Hematopoietic multipotent progenitor cell treated with erythropoietin and hydrocortisone succinate and interleukin-3 and kit ligand, for 8 days (in vitro differentiated cells): Measurements from ENCODE around the gene UNC13A.
A peak's percentile ranks its signal among the peaks of the same experiment; 100 is the strongest.
"Not testable (repeated sequence)": the region's sequence is repeated elsewhere in the genome, so short reads cannot be mapped to it uniquely, and the experiment has no call there.

Source experiments
- DNase-seq: peaks from one replicate; pipeline ENCODE4 v3.0.0-alpha.2; 2015

The UNC13A gene

DNA sequence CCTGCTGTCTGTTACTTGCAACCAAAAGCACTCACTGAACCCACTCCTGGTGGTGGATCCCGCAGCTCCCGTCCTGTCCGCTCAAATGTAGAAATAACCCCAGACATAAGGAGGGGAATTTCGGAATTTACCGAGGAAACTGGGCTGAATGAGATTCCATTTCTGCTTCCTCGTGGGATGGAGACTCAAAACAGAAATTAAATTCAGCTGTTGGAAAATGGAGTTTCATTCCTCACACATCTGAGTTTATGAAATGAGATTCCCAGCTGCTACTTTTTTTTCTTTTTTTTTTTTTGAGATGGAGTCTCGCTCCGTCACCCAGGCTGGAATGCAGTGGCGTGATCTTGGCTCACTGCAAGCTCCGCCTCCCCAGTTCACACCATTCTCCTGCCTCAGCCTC is 88.4 kb downstream of the UNC13A start:
- no peak for DNase-seq

DNA sequence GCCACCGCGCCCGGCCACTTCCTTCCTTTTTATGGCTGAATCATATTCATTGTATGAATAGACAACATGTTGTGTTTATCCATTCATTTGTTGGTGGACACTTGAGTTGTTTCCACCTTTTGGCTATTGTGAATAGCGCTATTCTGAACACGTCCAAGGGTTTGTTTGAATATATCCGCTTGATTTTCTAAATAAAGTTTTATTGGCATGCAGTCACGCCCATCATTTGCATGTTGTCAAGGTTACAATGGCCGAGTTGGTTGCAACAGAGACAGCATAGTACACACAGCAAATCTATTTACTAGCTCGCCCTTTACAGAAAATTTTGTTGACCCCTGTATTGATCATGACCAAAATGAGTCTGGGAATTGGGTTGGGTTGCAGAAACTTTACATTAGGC is 89.2 kb downstream of the UNC13A start:
- DNase-seq, result no peak

DNA sequence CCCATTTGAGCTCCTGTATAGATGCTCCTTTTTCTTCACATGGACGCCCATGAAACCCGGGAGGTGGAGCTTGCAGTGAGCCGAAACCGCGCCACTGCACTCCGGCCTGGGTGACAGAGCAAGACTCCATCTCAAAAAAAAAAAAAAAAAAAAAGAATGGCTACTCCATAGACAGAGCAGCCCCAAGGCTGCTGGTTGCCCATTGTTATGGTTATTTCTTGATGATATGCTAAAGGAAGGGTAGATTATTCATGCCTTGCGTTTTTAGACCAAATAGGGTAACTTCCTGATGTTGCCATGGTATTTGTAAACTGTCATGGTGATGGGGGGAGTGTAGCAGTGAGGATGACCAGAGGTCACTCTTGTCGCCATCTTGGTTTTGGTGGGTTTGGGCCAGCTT is 90.1 kb downstream of the UNC13A start:
- DNase-seq, result not testable (repeated sequence)

DNA sequence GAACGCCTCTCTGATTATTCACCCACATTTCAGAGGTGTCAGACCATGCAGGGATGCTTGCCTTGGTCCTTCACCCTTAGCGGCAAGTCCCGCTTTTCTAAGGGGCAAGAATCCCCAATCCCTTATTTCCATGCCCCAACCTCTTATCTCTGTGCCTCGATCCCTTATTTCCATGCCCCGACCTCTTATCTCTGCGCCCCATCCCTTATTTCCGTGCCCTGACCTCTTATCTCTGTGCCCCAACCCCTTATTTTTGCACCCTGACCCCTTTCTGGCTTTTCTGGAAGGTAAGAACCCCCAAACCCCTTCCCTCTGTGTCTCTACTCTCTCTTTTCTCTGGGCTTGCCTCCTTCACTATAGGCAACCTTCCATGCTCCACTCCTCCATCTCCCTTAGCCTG is 93.9 kb downstream of the UNC13A start:
- DNase-seq, result not testable (repeated sequence)

DNA sequence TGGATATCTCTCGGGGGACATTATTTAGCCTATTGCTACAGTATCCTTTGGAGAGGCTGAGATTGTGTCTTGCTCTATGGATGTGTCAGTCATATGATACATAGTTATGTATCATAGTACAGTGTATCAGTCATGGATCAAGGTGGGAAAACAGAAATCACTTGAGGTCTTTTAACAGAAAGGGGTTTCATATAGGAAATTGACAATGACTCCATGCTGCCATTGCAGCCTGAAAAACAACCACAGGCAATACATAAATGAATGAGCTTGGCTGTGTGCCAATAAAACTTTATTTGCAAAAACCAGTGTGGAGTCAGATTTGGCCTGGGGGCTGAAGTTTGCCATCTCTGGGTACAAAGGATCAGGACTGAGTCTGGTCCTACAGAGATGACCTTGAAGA is 97.3 kb downstream of the UNC13A start:
- no peak for DNase-seq

DNA sequence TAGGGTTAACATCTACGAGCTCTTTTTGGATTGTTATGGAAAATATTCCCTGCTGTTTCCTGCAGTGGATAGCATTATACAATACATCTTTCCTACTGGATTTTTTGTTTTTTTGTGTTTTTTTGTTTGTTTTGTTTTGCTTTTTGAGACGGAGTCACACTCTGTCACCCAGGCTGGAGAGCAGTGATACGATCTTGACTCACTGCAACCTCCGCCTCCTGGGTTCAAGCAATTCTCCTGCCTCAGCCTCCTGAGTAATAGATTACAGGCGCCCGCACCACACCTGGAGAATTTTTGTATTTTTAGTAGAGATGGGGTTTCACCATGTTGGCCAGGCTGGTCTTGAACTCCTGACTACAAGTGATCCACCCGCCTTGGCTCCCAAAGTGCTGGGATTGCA is 102.8 kb downstream of the UNC13A start:
- DNase-seq, result not testable (repeated sequence)

DNA sequence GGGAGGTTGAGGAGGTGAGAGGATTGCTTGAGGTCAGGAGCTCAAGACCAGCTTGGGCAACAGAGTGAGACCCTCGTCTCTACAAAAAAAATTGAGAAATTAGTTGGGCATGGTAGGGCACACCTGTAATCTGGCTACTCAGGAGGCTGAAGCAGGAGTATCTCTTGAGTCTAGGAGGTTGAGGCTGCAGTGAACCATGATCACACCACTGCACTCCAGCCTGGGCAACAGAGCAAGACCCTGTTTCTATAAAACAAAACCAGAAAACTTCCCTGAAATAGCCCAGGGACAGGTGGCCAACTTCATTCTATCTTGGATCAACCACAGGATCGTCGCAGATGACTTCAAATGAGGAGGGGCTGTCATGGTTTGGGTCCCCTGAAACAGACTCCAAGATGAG is 104.0 kb downstream of the UNC13A start:
- no peak for DNase-seq

DNA sequence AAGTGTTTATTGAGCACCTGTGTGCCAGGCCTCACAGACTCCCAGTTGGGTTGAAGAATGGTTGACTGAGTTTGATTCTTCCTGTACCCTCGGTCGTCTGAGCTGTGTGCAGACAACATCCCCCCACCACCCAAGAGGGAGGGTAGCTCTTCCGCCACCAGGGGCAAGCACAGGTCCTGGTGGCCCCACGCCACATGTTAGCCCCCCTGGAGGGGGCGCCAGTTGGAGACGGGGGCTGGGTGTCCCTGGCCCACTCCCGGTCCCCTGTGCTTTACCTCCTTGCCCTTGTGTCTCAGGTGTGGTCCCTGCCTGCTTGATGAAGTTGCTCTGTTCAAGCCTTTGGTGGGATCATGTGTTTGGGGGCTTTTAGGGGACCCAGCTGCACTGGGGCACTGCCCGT is 105.5 kb downstream of the UNC13A start:
- no peak for DNase-seq

DNA sequence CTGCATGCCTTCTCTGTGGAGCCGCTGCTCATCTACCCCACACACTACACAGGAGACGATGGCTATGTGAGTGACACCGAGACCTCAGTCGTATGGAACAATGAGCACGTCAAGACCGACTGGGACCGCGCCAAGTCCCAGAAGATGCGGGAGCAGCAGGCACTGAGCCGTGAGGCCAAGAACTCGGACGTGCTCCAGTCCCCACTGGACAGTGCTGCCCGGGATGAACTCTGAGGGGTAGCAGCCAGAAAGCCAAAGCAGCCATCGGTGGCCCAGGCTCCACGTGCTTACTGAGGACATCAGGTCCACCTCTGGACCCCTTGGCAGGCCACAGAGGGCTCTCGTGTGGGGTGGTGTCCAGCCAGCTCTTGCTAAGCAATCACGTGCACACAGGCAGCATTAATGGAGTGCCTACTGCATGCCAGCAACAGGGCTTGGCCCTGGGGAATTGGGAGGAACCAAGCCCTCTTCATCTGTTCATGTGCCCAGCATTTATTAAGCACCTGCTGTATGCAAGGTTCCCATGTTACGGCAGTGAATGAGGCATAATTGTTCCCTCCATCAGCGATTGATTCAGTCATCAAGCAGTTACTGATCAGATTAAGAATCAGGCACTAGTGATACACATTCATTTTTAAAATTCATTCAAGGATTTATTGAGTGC is 106.8 kb downstream of the UNC13A start:
- no peak for DNase-seq

DNA sequence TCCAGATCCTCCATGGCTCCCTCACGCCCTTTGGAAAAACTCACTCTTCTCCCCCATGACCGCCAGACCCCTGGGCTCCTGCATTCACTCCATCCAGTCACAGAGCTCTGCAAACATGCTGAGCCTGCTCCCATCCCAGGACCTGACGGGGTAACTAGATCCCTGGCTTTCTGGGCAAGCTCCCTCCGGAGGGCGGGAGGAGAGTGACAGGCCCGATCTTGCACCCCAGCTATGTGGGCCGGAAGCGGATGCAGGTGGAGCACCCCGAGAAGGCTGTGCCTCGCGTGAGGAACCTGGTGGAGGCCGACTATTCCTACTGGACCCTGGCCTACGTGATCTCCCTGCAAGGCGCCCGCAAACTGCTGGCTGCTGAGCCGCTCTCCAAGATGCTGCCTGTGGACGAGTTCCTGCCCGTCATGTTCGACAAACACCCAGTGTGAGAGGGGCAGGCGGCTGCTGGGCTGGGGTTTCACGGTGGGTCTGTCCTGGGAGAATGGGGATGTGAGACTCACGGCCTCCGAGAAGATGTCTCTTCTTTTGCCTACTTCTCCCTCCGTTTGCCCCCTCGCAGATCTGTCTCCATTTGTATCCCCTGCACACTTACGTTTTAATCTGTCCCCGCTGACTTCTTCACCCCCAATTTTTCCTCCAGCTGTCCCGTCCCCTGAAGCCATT is 107.5 kb downstream of the UNC13A start:
- DNase-seq, result no peak

DNA sequence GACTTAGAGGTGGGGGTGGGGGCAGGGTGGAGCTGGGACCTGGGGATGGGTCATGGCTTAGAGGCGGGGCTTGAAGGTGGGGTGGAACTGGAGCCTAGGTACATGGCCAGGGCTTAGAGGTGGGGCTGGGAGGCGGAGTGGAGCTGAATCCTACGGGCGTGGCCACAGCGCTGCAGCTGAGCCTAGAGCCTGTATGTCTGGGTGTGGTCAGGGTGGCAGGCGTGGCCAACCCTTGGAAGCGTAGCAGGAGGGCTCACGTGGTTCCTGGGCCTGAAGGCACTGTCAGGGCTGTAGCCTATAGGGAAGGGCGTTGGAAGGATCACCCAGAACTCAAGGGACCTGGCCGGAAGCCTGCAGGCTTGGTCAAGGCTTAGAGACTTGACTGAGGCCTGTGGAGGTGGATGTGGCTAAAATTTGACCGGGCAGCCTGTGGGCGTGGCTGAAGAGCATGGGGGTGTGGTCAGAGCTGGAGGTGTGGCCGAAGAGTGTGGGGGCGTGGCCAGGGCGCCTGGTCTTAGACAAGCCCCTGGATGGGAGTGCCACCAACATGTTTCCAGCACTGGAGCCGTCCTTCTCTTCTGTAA is 108.4 kb downstream of the UNC13A start:
- peak; percentile 92 for DNase-seq

DNA sequence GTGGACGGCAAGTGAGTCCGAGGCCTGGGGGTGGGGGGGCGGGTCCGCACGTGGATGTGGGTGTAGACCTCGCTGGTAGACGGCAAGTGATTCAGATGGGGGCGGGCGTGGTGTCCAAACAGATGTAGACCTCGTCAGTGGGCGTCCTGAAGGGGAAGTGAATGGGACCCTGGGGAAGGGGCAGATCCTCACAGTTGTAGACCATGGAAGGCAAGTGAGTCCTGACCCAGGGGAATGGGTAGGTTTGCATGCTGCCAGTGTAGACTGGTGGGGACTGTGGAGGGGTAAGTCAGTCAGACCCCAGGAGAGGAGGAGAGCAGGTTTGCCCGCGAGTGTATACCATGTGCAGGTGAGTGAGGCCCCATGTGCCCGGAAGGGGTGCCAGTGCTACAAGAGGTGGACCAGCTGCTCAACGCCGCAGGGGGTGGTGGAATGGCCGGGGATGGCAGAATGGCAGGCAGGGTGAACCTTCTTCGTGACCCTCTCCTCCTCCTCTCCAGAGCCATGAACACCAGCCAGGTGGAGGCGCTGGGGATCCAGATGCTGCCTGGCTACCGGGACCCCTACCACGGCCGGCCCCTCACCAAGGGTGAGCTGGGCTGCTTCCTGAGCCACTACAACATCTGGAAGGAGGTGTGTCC is 110.6 kb downstream of the UNC13A start:
- no peak for DNase-seq

DNA sequence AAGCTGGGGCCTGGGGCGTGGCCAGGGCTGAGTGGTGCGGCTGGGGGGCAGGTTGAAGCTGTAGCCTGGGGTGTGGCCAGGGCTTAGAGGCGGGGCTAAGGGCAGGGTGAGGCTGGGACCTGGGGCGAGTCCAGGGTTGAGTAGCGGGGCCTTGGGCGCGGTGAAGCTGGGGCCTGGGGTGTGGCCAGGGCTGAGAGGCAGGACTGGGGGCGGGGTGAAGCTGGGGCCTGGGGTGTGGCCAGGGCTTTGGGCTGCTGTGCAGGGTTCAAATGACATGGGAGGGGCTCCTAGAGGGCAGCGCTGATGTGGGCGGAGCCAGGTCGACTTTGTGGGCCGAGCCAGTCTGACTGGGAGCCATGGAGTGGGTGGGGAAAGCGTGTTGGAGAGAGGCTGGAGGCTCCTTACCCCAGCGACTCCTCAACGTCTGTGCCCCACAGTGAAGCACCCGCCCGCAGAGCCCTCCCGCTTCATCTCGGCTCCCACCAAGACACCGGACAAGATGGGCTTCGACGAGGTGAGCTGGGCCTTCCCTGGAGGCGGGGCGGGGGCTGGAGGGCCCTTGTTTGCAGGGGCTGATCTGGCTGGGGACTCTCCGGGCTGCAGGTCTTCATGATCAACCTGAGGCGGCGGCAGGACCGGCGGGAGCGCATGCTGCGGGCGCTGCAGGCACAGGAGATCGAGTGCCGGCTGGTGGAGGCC is 111.2 kb downstream of the UNC13A start:
- peak; percentile 92 for DNase-seq

DNA sequence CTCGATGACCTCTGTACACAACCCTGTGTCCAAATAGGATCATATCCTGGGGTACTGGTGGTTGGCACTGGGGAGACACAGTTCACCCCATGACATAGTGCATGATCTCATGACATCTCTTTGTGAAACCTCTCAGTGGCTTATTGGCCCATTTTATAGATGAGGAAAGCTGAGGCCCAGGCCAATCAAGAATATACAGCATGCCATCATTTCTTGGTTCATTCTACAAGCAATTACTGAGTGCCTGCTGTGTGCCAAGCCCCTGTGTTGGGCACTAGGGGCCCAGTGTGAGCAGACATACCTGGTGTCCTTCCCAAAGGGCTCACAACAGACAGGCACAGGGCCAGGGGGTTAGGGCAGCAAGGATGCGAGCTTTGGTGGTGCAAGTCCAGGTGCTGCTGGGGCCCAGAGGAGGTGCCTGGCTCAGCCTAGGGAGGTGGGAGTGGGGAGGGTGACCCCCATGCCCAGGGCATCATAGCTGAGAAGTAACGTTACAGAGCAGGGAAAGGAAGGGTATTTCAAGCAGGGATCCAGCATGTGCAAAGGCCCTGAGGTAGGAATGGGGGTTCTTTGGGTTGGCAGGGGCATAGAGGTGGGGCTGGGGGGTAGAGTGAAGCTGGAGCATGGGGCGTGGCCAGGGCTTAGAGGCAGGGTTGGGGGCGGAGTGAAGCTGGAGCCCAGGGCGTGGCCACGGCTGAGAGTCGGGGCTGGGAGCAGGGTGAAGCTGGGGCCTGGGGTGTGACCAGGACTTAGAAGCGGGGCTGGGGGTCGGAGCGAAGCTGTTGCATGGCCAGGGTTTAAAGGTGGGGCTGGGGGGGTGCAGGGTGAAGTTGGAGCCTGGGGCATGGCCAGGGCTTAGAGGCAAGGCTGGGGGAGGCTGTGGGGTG is 112.0 kb downstream of the UNC13A start:
- DNase-seq, result peak; percentile 67

DNA sequence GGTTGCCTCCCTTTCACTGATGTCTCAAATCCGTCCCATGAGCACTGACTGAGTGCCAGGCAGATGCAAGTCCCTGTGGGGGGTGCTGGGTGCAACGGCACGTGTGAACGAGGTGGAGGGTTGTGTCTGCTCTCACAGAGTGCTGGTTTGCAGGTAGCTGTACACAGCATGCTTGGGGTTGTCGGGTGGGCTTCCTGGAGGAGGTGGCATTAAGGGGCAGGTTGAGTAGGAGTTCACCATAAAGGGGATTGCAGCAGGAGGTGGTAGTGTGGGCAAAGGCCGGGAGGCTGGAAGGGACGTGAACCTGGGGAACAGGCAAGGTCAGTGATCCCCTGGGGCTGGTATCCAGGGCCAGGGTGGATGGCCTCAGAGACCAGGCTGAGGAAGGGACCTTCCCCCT is 115.5 kb downstream of the UNC13A start:
- no peak for DNase-seq

DNA sequence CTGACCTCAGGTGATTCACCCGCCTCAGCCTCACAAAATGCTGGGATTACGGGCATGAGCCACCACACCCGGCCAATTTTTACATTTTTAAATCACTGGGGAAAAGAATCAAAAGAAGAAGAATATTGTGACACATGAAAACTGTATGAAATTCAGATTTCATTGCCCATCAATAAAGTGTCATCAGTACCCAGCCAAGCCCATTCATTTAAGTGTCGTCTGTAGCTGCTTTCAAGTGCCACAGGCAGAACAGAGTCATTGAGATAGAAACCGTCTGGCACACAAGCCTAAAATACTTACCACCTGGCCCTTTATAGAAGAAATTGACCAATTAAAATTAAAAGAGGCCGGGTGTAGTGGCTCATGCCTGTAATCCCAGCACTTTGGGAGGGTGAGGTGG is 117.4 kb downstream of the UNC13A start:
- DNase-seq, result no peak

DNA sequence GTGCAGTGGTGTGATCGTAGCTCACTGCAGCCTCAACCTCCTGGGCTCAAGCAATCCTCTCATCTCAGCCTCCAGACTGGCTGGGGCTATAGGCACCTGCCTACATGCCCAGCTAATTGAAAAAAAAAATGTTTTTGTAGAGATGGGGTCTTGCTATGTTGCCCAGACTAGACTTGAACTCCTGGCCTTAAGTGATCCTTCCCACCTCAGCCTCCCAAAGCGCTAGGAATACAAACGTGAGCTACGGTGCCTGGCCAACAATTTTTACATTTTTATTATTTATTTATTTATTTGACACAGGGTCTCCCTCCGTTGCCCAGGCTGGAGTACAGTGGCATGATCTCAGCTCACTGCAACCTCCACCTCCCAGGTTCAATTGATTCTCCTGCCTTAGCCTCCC is 117.9 kb downstream of the UNC13A start:
- not testable (repeated sequence) for DNase-seq

DNA sequence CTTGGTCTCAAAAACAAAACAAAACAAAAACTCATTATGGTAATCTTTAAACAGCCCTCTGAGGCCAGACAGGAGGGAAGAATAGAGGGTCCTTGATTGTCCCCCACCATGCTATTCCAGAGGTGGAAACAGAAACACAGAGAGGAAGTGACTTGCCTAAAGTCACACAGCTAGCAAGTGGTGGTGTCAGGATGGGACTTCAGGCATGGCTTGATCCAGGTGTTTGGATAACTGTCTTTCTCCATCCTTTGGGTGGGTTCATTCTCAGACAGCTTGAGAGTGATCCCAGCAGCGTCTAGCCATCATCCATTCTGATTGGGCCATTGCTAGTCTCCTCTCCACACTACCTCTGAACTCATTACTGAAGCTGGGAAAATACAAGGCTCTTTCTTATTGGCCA is 120.2 kb downstream of the UNC13A start:
- DNase-seq, result no peak

DNA sequence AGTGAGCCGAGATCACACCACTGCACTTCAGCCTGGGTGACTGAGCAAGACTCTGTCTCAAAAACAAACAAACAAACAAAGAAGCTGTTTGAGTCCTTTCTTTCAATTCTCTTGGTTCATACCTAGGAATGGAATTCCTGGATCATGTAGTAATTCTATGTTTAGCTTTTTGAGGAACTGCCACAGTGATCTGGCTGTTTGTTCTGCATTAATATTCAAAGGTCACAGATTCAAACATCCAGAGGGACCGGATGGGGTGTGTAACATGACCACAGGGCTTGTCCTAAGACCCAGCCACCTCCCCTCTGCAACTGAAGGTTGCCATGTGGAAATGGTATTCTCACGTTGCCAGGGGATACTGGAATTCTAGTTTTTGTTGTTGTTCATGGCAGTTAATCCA is 122.5 kb downstream of the UNC13A start:
- no peak for DNase-seq

DNA sequence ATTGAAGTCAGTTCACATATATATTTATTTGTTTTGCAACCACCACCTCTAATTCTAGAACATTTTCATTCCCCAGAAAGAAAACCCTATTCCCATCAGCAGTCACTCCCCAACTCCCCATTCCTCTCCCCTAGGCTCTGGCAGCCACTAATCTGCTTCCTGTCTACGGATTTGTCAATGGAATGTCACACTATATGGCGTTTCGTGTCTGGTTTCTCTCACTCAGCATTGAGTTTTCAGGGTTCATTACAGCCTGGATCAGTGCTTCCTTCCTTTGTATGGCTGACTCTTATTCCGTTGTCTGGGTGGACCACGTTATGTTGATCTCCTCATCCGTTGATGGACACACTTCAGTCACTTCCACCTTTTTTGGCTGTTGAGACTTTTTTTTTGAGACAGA is 123.4 kb downstream of the UNC13A start:
- DNase-seq, result no peak

DNA sequence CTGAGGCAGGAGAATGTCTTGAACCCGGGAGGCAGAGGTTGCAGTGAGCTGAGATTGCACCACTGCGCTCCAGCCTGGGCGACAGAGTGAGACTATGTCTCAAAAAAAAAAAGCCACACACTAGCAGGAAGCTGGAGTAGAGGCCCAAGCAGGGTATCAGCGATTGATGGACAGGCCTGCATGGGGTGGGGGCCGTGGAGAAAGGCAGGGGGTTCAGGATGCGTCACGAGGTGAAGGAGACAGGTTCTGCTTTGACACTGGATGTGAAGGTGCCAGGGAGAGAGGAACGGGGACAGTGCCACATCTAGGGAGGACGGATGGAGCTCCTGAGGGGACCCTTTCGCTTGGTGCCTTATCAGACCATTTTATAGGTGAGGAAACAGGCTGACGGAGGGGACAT is 125.6 kb downstream of the UNC13A start:
- no peak for DNase-seq

DNA sequence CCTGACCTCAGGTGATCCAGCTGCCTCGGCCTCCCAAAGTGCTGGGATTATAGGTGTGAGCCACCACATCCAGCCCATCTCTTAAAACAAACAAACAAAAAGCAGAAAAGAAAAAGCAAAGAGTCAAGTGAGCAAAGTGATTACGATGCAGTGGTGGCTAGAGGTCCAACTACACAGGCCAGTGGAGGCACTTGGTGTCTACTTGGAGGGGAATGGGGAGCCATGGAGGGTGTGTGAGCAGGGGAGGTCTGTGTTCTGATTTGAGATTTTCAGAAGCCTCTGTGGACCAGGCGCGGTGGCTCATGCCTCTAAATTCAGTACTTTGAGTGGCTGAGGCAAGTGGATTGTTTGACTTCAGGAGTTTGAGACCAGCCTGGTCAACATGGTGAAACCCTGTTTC is 126.1 kb downstream of the UNC13A start:
- DNase-seq, result no peak
